ENCODE results near the gene RTTN. TPM values are rescaled to one million over a fixed set of nuclear protein-coding genes. Genes with fewer than 3 reads are reported as not detected.

RTTN gene
- total RNA-seq, 1 experiment from 2014 or later, result 25.9 TPM

DNA sequence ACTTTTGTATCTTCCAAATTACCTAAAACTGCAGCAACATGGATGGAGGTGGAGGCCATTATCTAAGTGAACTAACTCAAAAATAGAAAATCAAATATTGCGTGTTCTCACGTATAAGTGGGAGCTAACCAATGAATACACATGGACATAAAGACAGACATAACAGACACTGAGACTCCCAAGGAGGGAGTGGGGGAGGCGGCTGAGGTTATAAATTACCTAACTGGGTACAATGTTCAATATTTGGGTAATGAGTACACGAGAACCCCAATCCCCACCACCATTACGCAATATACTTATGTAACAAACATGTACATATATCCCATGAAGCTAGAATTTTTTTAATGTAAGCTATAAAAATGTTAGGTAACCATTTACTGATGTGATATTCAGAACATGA lies 119.8 kb downstream of the RTTN start:
- TF ChIP-seq, protein P1, sequence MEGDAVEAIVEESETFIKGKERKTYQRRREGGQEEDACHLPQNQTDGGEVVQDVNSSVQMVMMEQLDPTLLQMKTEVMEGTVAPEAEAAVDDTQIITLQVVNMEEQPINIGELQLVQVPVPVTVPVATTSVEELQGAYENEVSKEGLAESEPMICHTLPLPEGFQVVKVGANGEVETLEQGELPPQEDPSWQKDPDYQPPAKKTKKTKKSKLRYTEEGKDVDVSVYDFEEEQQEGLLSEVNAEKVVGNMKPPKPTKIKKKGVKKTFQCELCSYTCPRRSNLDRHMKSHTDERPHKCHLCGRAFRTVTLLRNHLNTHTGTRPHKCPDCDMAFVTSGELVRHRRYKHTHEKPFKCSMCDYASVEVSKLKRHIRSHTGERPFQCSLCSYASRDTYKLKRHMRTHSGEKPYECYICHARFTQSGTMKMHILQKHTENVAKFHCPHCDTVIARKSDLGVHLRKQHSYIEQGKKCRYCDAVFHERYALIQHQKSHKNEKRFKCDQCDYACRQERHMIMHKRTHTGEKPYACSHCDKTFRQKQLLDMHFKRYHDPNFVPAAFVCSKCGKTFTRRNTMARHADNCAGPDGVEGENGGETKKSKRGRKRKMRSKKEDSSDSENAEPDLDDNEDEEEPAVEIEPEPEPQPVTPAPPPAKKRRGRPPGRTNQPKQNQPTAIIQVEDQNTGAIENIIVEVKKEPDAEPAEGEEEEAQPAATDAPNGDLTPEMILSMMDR (conservative IDR thresholded peaks at IDR 0.05; ENCODE audit: low read depth, low read length), result no peak
- no peak for TF ChIP-seq EZH2 (IDR thresholded peaks at IDR 0.05; ENCODE audit: borderline replicate concordance, low read depth, low read length, poor library complexity, severe bottlenecking)
- CTCF ChIA-PET, result no interaction called here
- H3K9me3 ChIP-seq (ENCODE audit: low read depth, low read length, poor library complexity, severe bottlenecking), result no peaks in the 10 kb centered on the region
- H3K27ac ChIP-seq (ENCODE audit: low read depth, low read length, poor library complexity, severe bottlenecking), result no peak overlapping the region
- DNase-seq (ENCODE audit: low spot score), result no peak
- no peak overlapping the region for H3K4me3 ChIP-seq (ENCODE audit: low read depth, low read length, poor library complexity, severe bottlenecking)
- no peaks in the 10 kb centered on the region for H3K36me3 ChIP-seq (ENCODE audit: insufficient read depth, low read length, poor library complexity, severe bottlenecking)
- no peaks in the 10 kb centered on the region for H3K27me3 ChIP-seq (replicated peaks; ENCODE audit: insufficient read depth, low read depth, low read length, poor library complexity)
- POLR2A ChIA-PET (ENCODE audit: low non-redundant PET), result no interaction called here
- intact Hi-C loops (cut with micrococcal nuclease; ENCODE audit: unreplicated experiment), result loop anchor here (2.0 to 5.0 kb wide), 2 partner anchors 1158 to 1237 kb away; no protein-coding TSS in a partner anchor
- H3K4me1 ChIP-seq (ENCODE audit: insufficient read depth, low read length, poor library complexity, severe bottlenecking), result no peaks in the 10 kb centered on the region
- no TSS peak for BruUV-seq (replicated peaks)

DNA sequence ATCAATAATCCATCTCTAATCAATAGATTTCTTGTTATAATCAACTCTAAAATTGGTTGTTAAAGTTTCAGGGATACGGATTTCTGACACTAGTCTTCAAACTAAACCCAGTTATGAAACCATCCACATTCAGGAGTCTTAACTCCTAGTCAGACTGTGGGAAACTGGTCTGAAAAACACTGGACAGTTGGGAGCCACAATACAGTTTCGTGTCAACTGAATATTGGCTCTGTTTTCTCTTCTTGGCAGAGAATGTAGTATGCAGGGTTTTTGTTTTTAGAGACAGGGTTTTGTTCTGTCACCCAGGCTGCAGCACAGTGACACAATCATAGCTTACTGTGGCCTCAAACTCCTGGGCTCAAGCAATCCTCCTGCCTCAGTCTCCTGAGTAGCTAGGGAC lies 123.1 kb downstream of the RTTN start:
- POLR2A ChIA-PET (ENCODE audit: low non-redundant PET), result no interaction called here

DNA sequence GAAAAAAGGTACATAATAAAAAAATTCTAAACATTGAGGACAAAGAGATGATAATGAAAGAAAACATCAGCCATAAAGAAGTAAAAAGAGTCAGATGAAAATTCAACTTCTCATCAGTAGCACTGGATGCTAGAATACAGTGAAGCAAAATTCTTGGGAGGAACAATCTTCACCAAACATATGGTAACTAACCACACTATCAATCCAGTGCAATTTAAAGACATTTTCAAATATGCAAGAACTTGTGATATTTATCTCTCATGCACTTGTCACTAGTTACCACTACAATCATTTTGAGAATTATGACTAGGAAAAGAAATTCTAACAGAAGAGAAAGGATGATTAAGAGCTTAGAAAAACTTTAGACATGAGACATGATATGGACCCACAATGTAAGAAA lies 127.4 kb downstream of the RTTN start:
- BruUV-seq (replicated peaks), result no TSS peak
- H3K4me1 ChIP-seq (ENCODE audit: insufficient read depth, low read length, poor library complexity, severe bottlenecking), result no peaks in the 10 kb centered on the region
- CTCF ChIA-PET, result no interaction called here
- intact Hi-C loops (cut with micrococcal nuclease; ENCODE audit: unreplicated experiment), result loop anchor here (5.0 to 10.0 kb wide), 2 partner anchors 231 to 323 kb away; no protein-coding TSS in a partner anchor
- no peak for DNase-seq (ENCODE audit: low spot score)
- H3K27ac ChIP-seq (ENCODE audit: low read depth, low read length, poor library complexity, severe bottlenecking), result no peak overlapping the region
- H3K4me3 ChIP-seq (ENCODE audit: low read depth, low read length, poor library complexity, severe bottlenecking), result no peak overlapping the region
- H3K27me3 ChIP-seq (replicated peaks; ENCODE audit: insufficient read depth, low read depth, low read length, poor library complexity), result no peaks in the 10 kb centered on the region
- POLR2A ChIA-PET (ENCODE audit: low non-redundant PET), result no interaction called here
- no peaks in the 10 kb centered on the region for H3K9me3 ChIP-seq (ENCODE audit: low read depth, low read length, poor library complexity, severe bottlenecking)
- no peaks in the 10 kb centered on the region for H3K36me3 ChIP-seq (ENCODE audit: insufficient read depth, low read length, poor library complexity, severe bottlenecking)
- TF ChIP-seq, protein P1 (conservative IDR thresholded peaks at IDR 0.05; ENCODE audit: low read depth, low read length), result no peak
- TF ChIP-seq EZH2 (IDR thresholded peaks at IDR 0.05; ENCODE audit: borderline replicate concordance, low read depth, low read length, poor library complexity, severe bottlenecking), result no peak

More for the DNA sequence above, 123.1 kb downstream of the RTTN start:
- no peaks in the 10 kb centered on the region for H3K9me3 ChIP-seq (ENCODE audit: low read depth, low read length, poor library complexity, severe bottlenecking)
- DNase-seq (ENCODE audit: low spot score), result no peak
- H3K4me3 ChIP-seq (ENCODE audit: low read depth, low read length, poor library complexity, severe bottlenecking), result no peak overlapping the region
- no peaks in the 10 kb centered on the region for H3K27me3 ChIP-seq (replicated peaks; ENCODE audit: insufficient read depth, low read depth, low read length, poor library complexity)
- no peaks in the 10 kb centered on the region for H3K4me1 ChIP-seq (ENCODE audit: insufficient read depth, low read length, poor library complexity, severe bottlenecking)
- CTCF ChIA-PET, result no interaction called here
- intact Hi-C loops (cut with micrococcal nuclease; ENCODE audit: unreplicated experiment), result no loop called here
- BruUV-seq (replicated peaks), result no TSS peak
- H3K27ac ChIP-seq (ENCODE audit: low read depth, low read length, poor library complexity, severe bottlenecking), result no peak overlapping the region
- H3K36me3 ChIP-seq (ENCODE audit: insufficient read depth, low read length, poor library complexity, severe bottlenecking), result no peaks in the 10 kb centered on the region
- TF ChIP-seq EZH2 (IDR thresholded peaks at IDR 0.05; ENCODE audit: borderline replicate concordance, low read depth, low read length, poor library complexity, severe bottlenecking), result no peak

DNA sequence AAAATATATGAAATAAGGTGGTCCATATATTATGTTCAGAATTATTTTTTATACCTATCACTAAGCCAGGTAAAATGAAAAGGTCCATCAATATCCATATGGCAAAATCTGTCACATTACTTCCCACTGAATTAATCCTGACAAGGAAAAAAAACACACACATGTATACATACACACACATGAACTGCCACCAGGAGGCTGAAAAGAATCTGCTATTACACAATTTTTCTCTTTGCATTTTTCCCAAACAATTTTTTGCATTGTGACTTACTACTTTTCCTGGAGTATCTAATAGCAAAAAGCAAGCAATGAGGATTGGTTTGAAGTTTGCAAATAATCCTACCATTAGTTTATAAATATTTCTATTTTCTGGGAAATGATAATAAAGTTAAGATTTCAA lies 129.6 kb downstream of the RTTN start:
- CTCF ChIA-PET, result no interaction called here
- Histone ChIP-seq H3K9me3 (ENCODE audit: low read depth, low read length, poor library complexity, severe bottlenecking) (no peaks in the 10 kb centered on the region), H3K36me3 (ENCODE audit: insufficient read depth, low read length, poor library complexity, severe bottlenecking) (no peaks in the 10 kb centered on the region), H3K4me3 (ENCODE audit: low read depth, low read length, poor library complexity, severe bottlenecking) (no peak overlapping the region), H3K27ac (ENCODE audit: low read depth, low read length, poor library complexity, severe bottlenecking) (no peak overlapping the region), H3K27me3 (replicated peaks; ENCODE audit: insufficient read depth, low read depth, low read length, poor library complexity) (no peaks in the 10 kb centered on the region), H3K4me1 (ENCODE audit: insufficient read depth, low read length, poor library complexity, severe bottlenecking) (no peaks in the 10 kb centered on the region)
- intact Hi-C loops (cut with micrococcal nuclease; ENCODE audit: unreplicated experiment), result loop anchor here (5.0 to 10.0 kb wide), 2 partner anchors 229 to 321 kb away; no protein-coding TSS in a partner anchor
- DNase-seq (ENCODE audit: low spot score), result no peak
- POLR2A ChIA-PET (ENCODE audit: low non-redundant PET), result no interaction called here
- TF ChIP-seq, protein P1 (conservative IDR thresholded peaks at IDR 0.05; ENCODE audit: low read depth, low read length), result no peak
- TF ChIP-seq EZH2 (IDR thresholded peaks at IDR 0.05; ENCODE audit: borderline replicate concordance, low read depth, low read length, poor library complexity, severe bottlenecking), result no peak
- BruUV-seq (replicated peaks), result no TSS peak
